SKM-1 (cell line): ENCODE results near the gene ZFP64.
"Not testable (repeated sequence)": the region's sequence is repeated elsewhere in the genome, so short reads cannot be mapped to it uniquely, and the experiment has no call there.

ENCODE experiments used
- DNase-seq: peaks from one replicate; lab custom pipeline; 2025; ENCODE audit not compliant: unreplicated experiment; lab: John Stamatoyannopoulos, UW

Gene ZFP64

DNA sequence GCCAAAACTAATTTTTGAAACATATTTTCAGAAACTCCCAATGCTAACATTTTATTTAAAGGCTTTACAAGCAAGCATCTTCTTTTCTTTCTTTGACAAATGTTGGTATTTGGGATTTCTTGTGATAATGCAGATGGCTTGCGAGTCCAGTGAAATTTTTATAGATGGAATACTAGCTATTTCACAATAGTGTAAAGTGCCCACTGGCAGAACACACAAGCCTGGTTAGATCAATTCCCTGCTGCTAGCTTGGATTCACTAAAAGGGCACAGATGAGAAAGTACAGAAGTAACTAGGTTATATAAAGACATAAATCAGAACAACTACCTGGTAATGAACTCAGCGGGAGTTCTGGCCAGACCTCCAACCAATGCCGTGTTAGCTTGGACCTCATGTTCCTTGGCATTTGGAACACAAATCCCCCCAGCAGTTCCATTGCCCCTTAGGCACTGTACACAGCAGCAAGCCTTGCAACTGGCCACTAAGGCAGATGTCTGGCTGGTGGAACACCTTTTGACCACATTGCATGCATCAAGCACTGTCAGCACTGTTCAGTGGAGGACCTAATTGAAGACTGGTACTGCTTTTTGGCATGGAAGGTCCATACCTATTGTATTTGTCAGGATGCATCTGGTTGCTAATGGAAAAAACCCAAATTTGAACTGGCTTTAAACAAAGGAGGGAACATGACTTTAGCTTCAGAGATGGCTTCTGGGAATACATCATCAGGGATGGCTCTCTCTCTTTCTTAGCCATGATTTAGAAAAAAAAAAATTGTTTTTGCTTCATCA is 15.6 kb upstream of the ZFP64 start:
- DNase-seq = no peak

DNA sequence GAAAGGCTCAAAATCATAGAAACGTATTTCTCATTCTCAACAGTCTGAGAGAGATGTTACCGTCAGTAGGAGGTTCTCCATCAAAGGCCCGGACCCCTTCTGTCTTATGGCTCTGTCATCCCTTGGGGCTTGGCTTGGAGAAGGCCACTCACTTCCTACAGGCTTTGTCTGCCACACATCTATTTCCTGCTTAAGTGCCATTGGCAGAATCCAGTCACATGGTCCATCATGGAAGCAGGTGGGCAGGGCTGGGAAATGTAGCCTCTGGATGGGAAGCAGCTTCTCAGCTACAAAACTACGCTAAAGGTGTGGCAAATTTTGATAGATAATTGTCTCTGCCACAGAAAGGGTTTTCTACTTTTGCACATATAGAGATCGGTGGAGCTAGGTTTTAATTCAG is 12.6 kb upstream of the ZFP64 start:
- DNase-seq = no peak

DNA sequence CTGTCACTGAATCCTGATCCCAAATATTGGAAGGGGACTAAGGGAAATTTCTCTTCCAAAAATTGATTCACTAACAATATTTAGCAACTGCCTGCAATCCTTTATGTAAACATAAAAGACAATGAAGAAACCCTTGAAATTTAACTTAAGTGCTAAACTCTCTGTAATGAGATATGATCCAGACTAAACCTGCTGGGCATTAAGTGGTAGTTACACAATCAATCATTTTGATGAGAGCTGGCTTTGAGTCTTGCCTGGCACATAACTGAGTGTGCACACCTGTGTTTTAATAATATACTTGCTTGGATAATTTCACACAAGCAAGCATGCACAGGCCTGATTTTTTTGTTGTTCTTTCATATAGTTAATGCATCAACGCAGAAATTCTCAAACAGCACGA is 9.8 kb upstream of the ZFP64 start:
- no peak for DNase-seq

DNA sequence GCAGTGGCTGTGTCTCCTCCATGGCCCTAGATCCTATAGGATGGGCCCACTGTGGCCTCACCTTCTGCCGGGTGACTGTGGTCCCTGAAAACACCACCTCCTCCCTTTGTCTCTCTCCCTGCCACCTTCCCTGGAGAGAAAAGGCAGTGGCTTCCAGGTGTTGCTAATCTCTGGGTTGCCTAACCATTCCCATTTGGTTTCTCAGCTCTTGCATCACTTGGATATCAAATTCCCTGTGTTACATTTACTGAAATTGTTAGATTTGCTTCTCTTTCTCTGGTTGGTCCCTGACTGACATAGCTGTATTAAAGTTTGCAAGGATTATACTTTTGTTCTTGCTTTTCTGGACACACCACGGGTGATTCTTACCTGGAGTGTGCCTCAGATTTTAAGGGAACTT is 9.3 kb upstream of the ZFP64 start:
- DNase-seq = no peak

DNA sequence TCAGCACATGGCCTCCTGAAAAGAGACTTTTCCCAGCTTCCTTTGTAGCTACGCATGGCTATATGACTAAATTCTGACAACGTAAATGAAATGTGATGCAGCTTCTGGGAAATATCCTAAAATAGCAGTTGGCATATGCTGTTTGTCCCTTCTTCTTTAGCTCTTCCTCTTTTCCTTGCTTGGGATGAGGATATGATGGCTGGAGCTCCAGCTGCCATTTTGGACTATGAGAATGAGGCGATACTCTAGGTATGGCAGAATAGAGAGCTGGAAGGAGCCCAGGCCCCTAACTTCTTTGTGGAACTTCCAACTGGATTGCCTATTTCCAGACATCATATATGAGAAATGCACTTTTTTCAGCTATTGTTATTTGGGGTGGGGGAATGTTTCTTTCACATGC is 5.3 kb upstream of the ZFP64 start:
- DNase-seq = no peak

DNA sequence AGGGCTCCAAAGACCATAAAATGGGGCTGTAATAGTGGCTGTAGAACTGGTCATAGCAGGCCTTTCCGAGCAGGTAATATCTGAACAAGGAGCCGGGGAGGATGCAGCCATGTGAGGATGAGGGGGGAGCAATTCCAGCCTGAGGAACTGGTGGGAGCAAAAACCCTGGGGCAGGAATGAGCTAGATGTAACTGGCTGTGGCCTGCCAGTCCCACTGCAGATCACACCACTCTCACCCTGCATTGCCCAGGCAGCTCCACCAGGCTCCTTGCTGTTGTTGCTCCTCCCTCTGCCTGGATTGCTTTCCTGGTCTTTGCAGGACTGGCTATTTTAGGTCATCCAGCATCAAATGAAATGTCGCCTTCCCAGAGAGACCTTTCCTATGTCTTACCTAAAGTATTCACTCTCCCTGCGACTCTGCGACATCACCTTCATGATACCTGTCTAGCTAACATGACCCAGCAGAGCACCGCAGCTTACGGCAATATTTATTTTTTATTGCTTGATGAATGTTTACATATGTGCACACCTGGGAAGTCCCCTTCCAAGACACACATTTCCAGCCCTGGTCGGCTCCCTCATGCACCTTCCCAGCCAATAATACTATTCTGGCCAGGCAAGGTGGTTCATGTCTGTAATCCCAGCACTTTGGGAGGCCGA is 2.4 kb upstream of the ZFP64 start:
- no peak for DNase-seq

DNA sequence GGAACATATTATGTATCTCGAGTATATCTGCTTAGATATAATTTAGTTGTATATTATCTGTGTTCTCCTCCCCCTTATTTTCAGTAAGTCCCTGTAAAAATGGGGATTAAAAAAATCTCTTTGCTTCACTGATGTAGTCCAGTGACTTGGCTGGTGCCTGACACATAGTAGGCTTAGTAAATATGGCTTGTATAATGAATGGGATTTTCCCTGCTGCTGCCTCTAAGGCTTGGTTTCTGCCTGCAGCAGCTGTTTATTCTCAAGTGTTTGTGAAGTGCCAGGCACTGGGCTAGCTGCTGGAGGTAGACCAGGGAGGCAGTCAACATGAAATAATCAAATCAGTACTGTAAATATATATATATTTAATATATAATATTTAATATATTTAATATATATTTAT is 1.6 kb upstream of the ZFP64 start:
- no peak for DNase-seq

DNA sequence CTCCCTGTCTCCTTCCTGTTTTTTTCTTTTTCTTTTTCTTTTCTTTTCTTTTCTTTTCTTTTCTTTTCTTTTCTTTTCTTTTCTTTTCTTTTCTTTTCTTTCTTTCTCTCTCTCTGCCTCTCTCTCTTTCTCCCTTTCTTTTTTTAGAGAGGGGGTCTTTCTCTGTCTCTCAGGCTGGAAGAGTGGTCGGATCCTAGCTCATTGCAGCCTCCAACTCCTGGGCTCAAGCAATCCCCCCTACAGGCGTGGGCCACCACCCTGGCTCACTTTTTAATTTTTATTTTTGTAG is 1.1 kb upstream of the ZFP64 start:
- DNase-seq = not testable (repeated sequence)

DNA sequence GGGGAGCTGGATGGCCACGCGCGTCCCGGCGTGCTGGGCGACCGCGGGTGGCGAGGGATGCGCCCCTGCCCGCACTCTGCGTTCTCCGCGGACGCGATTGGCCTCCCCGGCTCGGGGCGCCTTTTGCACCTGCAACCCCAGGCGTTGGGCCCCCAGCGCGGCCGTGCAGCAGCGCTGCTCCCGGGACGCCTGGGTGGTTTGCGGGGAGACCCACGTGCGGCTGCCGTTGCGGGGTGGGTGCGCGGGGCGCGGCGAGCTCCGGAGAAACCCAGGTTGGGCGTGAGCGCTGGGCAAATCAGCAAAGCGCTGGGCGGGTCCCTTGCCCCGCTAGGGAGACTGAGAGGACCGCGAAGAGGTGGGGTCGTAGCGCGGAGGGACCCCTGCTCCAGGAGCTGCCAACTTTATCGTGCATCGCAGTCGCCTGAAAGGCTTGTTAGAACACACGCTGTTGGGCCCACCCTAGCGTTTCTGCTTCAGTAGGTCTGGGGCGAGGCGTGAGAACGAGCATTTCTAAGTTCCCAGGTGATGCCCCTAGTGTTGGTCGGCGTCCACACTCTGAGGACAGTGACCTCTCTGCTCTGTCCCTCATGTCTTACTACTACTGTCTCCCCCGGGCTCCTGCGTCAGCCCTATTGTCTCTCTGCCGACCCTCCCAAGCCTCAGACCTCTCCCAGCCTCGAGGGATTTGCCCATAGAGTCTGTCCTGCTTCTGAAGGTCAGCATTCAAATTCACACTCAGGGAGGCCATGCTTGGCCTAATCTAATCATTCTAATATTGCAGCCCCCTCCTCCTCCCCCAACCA is 538 bp upstream of the ZFP64 start:
- DNase-seq = peak; percentile 7

DNA sequence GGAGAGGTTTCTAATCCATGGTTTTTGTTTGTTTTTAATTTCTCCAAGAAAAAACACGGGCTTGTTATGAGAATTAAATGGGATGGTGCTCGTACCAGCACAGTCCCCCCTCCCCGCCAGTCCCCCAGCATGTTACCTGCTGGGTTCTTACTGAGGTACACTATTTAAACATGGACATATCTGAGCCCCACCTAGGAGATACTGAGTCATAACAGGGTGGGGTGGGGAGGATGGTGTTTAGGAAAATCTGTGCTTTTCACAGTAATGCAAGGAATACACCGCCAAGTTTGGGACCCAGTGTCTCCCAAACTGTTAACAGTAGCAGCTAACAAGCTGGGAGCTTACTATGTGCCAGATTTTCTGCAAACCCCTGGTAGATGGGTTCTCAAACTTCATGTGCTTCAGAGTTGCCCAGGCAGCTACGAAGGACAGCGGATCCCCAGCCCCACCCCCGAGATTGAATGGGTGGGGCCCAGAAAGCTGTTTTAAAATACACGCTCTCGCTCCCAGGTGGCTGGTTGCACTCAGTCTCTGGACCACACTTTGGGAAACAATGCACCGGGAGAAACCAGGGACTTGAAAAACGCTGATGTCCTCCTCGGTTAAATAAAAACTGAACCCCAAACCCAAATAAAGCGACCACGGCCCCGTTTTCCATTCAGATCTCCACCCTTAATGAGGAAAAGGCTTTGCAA is 995 bp downstream of the ZFP64 start:
- DNase-seq = no peak

DNA sequence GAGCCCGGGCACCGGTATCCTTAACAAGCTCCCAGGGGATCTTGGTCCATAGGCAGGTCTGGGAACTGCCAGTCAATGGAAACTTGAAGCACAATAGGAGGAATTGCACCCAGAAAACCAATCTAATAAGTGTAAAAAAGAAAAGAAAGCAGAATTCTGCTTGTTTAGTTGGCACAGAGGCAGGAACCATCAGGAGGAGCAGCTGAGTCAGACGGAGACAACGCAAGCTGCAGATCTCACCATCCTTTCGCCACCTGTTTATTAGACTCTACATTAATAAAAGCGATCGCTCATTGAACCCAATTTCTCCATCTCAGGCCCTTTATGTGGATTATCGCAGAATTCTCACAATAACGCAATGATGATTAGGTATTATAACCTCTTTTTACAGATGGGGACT is 9.8 kb downstream of the ZFP64 start:
- DNase-seq = no peak

DNA sequence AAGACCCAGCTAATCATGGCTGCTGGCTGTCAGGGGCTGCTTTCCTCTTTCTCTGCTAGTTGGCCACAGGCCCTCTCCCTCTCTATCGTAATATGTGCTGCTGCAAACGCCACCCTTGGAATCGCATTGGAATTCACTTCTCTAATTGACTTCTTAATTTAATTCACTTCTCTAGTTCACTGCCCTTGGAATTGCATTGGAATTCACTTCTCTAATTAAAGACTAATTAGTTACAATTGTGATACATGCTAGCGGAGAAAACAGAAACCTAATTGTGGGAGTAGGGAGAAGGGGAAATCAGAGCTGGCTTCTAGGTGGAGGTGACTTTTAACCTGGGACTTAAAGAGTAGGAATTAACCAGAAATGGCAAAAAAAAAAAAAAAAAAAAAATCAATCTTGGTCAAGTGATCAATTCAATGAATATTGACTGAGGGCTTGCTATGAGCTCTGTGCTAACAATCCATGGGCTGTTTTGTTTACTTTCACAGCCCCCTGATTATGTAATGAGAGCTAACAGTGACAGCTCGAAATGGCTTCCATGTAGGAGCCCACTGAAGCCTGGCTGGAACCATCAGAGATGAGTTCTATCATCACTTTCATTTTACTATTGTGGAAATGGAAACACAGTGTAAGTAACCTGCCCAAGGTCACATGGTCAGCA is 11.3 kb downstream of the ZFP64 start:
- DNase-seq = no peak

DNA sequence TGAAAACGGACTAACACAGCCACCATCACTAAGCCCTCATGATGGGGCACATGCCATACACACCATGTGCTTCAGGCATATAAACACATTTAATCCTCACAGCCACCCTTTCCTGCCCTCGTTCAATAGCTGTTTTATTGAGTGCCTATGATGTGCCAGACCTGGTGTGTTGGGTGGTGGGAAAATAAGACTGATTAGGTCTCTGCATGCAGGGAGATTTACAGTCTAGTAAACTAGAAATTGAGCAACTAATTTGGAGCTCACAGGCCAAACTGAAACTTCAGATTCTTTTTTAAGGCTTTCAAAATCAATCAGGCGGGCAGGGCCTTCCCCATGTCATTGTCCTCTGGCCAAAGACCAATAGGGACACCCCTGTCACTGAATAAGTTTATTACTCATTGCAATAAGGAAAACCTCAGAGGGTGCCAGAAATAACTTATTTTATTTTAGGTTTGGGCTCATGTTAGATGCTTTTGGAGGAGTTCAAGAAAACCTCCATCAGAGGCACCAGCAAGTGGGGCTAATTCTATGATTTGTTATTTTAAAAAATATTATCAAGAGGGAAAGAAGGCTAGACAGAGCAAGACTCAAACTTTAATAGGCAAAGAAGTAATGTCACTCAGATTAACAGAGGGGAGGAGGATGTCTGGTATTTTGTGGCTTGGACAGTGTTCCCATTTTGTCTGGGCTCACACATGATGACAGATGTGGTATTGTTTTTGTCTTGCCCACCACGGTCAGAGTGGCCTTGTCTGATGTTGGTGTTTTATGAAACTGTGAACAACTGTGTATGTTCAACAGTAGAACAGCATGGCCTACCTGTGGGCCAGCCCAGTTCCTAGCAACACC is 12.0 kb downstream of the ZFP64 start:
- DNase-seq = no peak

DNA sequence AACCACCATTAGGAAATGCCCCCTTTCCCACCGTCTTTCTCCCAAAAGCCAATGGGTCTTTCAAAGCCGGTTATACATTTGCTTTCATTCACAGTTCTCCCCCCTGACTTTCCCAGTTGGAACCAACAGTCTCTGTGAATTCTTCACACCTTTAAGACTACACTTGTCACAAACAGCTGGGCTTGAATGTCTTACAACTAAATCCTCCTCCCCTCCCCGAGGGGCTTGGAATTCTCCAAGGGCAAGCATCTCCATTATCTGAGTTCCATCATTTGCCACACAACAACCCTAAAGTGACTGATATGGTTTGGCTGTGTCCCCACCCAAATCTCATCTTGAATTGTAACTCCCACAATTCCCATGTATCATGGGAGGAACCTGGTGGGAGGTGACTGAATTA is 12.9 kb downstream of the ZFP64 start:
- DNase-seq = no peak

DNA sequence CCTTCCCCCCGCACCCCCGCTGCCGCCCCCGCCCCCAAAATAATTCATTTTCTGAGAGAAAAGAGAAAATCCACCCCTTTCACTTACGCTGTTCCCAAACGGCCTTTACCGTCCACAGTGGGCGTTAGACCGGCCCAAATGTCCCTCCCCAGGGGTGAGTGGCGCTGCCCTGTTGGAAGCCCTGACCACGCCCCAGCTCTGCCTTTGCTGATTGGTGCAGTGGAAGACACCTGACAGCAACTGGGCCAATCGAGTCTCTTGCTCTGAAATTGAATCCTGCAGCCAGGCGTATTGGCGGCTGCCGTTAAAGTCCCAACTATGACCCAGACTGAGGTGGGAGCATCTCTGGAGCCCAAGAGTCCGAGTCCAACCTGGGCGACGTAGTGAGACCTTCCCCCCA is 15.7 kb downstream of the ZFP64 start:
- no peak for DNase-seq

DNA sequence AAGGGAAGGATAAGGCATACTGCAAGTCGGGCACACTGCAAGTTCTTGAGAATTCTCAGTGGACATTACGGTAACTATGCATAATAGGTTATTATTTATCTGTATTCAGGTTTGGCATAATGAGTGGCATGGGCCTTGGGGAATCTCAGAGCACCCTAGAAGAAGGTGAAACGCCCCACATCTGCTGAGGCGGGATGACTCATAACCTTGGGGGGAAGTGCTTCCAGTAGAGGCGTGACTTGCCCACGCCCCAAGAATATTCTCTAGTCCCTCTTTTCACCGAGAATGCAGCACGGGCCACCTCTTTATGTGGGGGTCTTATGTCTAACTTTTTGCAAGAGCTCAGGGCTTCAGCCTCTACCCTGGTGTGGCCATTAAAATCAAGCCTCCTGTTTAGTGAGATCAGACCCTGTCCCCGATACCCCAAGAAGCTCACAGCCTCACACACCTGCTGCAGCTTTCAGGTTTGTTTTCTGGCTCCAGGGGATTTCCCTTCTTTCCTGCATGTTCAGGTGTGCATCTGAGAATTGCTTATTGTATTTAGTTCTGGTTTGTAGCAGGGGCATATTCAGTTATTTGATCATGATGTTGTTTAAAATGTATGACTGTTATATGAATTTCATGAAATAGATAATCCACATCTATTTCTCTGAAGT is 19.1 kb downstream of the ZFP64 start:
- no peak for DNase-seq

DNA sequence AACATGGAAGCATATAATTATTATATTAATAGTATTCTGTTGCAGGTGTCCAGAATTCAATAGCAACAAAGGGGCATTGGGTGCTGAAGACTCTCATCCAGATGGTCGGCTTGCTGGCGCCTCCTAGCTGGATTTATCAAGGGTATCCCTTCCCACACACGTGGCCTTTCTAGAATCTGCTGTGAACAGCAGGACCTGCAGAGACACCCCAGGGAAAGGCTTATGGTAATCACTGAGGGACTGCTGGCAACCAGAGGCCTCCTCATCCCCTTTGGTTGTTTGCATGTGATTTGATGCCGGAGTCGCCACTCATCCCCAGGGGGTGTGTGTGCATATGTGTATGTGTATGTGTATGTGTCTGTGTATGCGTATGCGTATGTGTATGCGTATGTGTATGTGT is 20.6 kb downstream of the ZFP64 start:
- DNase-seq = no peak

DNA sequence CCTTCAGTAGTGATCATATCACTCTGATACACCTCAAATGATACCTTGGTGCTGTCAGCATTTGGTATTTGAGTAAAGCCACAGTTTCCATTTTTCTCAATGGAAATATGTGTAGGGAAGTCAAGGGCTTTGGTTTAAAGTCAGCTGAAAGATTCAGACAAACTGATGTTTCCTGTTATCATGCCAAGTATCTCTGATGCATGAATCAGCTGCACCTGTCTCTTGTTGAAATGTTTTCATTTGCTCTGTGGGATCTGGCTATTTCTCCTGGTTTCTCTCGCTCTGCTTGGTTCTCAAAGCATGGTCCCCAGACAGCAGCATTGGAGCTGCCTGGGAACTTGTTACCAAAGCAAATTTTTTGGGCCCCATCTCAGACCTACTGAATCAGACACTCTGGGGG is 23.5 kb downstream of the ZFP64 start:
- DNase-seq = no peak

DNA sequence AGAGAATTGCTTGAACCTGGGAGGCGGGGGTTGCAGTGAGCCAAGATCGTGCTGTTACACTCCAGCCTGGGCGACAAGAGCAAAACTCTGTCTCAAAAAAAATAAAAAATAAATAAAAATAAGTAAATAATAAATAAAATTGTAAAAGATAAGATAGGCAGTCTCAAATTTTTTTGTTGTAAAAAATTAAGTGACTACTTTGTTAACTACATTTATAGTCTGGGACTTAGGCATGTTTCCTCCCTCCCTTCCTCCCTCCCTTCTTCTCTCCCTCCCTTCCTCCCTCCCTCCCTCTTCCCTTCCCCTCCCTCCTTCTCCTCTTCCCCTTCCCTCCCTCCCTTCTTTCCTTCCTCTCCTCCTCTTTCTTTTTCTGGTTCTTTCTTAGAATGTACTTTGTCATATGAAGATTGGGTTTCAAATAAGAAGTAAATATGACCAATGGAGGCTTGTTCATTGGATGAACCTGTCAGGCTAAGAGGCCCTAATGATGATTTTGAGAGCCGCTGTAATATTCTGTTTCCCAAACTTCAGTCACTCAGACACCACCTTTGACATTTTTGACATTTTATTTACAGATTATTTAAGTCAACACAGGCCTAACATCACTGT is 24.2 kb downstream of the ZFP64 start:
- no peak for DNase-seq
